IMR-90 (cell line): Measurements from ENCODE around the gene ITPR2. TPM values are rescaled to one million over a fixed set of nuclear protein-coding genes. Genes with fewer than 3 reads are reported as not detected.

ENCODE experiments used
- ATAC-seq: fragments of 200-7000 bp; cut with Tn5 transposase; 2 replicates; pipeline ENCODE4 v1.9.1; 2020; ENCODE audit warnings: low read depth, mild to moderate bottlenecking, moderate library complexity
- BruUV-seq: library from RNA; stranded (reverse); fragments of 400-500 nt; replicated peaks from 2 replicates; lab custom pipeline; 2021; lab: Mats Ljungman, UMichigan
- CTCF ChIA-PET: fragments of 300-600 bp; formaldehyde crosslinking; extraction: SDS; loops from one replicate; lab custom pipeline; 2021; ENCODE audit warnings: antibody characterized with exemption; lab: Yijun Ruan, JAX
- POLR2A ChIA-PET: fragments of 300-600 bp; sonication (Branson Sonifier 250); formaldehyde crosslinking; loops from one replicate; lab custom pipeline; 2022; ENCODE audit warnings: antibody characterized with exemption; ENCODE audit not compliant: unreplicated experiment; lab: Charles Lee
- DNase-seq: peaks from one replicate; pipeline ENCODE4 v3.0.0; 2013
- H2AFZ ChIP-seq: replicated peaks from 2 replicates; pipeline ENCODE3; 2013; ENCODE audit warnings: low read length, mild to moderate bottlenecking; ENCODE audit not compliant: poor library complexity
- H2AK5ac ChIP-seq: 2 replicates; pipeline ENCODE4 v1.6.1; 2013; ENCODE audit warnings: low read depth, low read length, inconsistent platforms
- H2AK9ac ChIP-seq: replicated peaks from 2 replicates; pipeline ENCODE3; 2013; ENCODE audit warnings: mild to moderate bottlenecking, low read depth, low read length, moderate library complexity; ENCODE audit not compliant: poor library complexity
- H2BK120ac ChIP-seq: 2 replicates; pipeline ENCODE4 v1.6.1; 2013; ENCODE audit warnings: low read depth, low read length, inconsistent platforms
- H2BK15ac ChIP-seq: 3 replicates; pipeline ENCODE4 v1.6.1; 2013; ENCODE audit warnings: low read depth, low read length, inconsistent platforms
- H2BK20ac ChIP-seq: 2 replicates; pipeline ENCODE4 v1.6.1; 2013; ENCODE audit warnings: low read depth, mild to moderate bottlenecking, inconsistent platforms, low read length, moderate library complexity
- H2BK5ac ChIP-seq: 2 replicates; pipeline ENCODE4 v1.6.1; 2013; ENCODE audit warnings: mild to moderate bottlenecking, low read depth, low read length, inconsistent platforms; ENCODE audit not compliant: poor library complexity, severe bottlenecking
- H3K14ac ChIP-seq: replicated peaks from 2 replicates; pipeline ENCODE4 v1.6.1; 2013; ENCODE audit warnings: low read depth, low read length, inconsistent platforms
- H3K18ac ChIP-seq: 2 replicates; pipeline ENCODE4 v1.6.1; 2013; ENCODE audit warnings: low read depth, low read length, control low read depth
- H3K23ac ChIP-seq: 2 replicates; pipeline ENCODE4 v1.6.1; 2013; ENCODE audit warnings: low read depth, low read length, inconsistent platforms
- H3K27ac ChIP-seq: 2 replicates; pipeline ENCODE4 v1.5.1; 2013; ENCODE audit warnings: mild to moderate bottlenecking, control low read depth, low read length; ENCODE audit not compliant: insufficient read depth
- H3K27me3 ChIP-seq: 2 replicates; pipeline ENCODE4 v1.6.1; 2013; ENCODE audit warnings: low read length; ENCODE audit not compliant: control insufficient read depth, insufficient read depth
- H3K36me3 ChIP-seq: 2 replicates; pipeline ENCODE4 v1.6.1; 2013; ENCODE audit warnings: low read length, mixed read lengths; ENCODE audit not compliant: control insufficient read depth, insufficient read depth
- H3K4ac ChIP-seq: 2 replicates; pipeline ENCODE4 v1.6.1; 2013; ENCODE audit warnings: low read depth, low read length, inconsistent platforms
- H3K4me1 ChIP-seq: 2 replicates; pipeline ENCODE4 v1.6.1; 2013; ENCODE audit warnings: low read length, mixed read lengths; ENCODE audit not compliant: control insufficient read depth, insufficient read depth
- H3K4me2 ChIP-seq: 2 replicates; pipeline ENCODE4 v1.6.1; 2013; ENCODE audit warnings: low read depth, mild to moderate bottlenecking, control low read depth, low read length, moderate library complexity
- H3K4me3 ChIP-seq: 2 replicates; pipeline ENCODE4 v1.5.1; 2013; ENCODE audit warnings: low read depth, mild to moderate bottlenecking, control low read depth, low read length, moderate library complexity; ENCODE audit not compliant: insufficient read depth
- H3K56ac ChIP-seq: 2 replicates; pipeline ENCODE4 v1.6.1; 2013; ENCODE audit warnings: low read length, inconsistent platforms; ENCODE audit not compliant: insufficient read depth; ENCODE audit errors: extremely low read depth
- H3K79me1 ChIP-seq, 2 experiments: 2 replicates each; pipeline ENCODE4 v1.6.1; 2013; ENCODE audit warnings: low read length in 2 of 2, inconsistent platforms in 1 of 2, low read depth in 1 of 2
- H3K9ac ChIP-seq: 2 replicates; pipeline ENCODE4 v1.6.1; 2013; ENCODE audit warnings: low read depth, low read length, control low read depth
- H3K9me1 ChIP-seq: 2 replicates; pipeline ENCODE4 v1.6.1; 2013; ENCODE audit warnings: low read length, inconsistent platforms; ENCODE audit not compliant: insufficient read depth
- H3K9me3 ChIP-seq: 2 replicates; pipeline ENCODE4 v1.6.1; 2013; ENCODE audit warnings: low read length; ENCODE audit not compliant: control insufficient read depth, insufficient read depth
- H4K20me1 ChIP-seq: 2 replicates; pipeline ENCODE4 v1.6.1; 2013; ENCODE audit warnings: low read length, inconsistent platforms; ENCODE audit not compliant: insufficient read depth
- H4K5ac ChIP-seq: 2 replicates; pipeline ENCODE4 v1.6.1; 2013; ENCODE audit warnings: mild to moderate bottlenecking, low read depth, low read length, control low read depth
- H4K8ac ChIP-seq, 2 experiments: 2 replicates each; pipeline ENCODE4 v1.6.1; 2013; ENCODE audit warnings: low read depth in 2 of 2, low read length in 2 of 2, control low read depth in 1 of 2, inconsistent platforms in 1 of 2
- H4K91ac ChIP-seq: 2 replicates; pipeline ENCODE4 v1.6.1; 2013; ENCODE audit warnings: low read depth, low read length, inconsistent platforms; ENCODE audit not compliant: insufficient read depth
- BHLHE40 ChIP-seq: fragments of 150-350 bp; IDR thresholded peaks from 2 replicates; pipeline ENCODE4 v1.6.1; 2016; ENCODE audit warnings: mild to moderate bottlenecking, low read depth, low read length
- CEBPB ChIP-seq: IDR thresholded peaks from 2 replicates; pipeline ENCODE4 v1.6.1; 2012; ENCODE audit warnings: low read depth, low read length, improper control_type of control experiment
- CTCF ChIP-seq: conservative IDR thresholded peaks from 2 replicates; pipeline ENCODE4 v1.5.1; 2012; ENCODE audit warnings: mild to moderate bottlenecking, low read depth, low read length, improper control_type of control experiment
- FOS ChIP-seq: fragments of 150-350 bp; IDR thresholded peaks from 2 replicates; pipeline ENCODE4 v1.6.1; 2016; ENCODE audit warnings: low read depth, low read length
- MAFK ChIP-seq: IDR thresholded peaks from 2 replicates; pipeline ENCODE4 v1.6.1; 2012; ENCODE audit warnings: low read depth, low read length, improper control_type of control experiment
- MAZ ChIP-seq: IDR thresholded peaks from 2 replicates; pipeline ENCODE4 v1.6.1; 2012; ENCODE audit warnings: low read depth, mild to moderate bottlenecking, low read length, improper control_type of control experiment, moderate library complexity, borderline replicate concordance
- MXI1 ChIP-seq: IDR thresholded peaks from 2 replicates; pipeline ENCODE4 v1.6.1; 2012; ENCODE audit warnings: low read depth, mild to moderate bottlenecking, low read length, moderate library complexity, borderline replicate concordance
- NFE2L2 ChIP-seq: fragments of 150-350 bp; IDR thresholded peaks from 2 replicates; pipeline ENCODE4 v1.6.1; 2016; ENCODE audit warnings: low read depth, mild to moderate bottlenecking, low read length
- POLR2A ChIP-seq: IDR thresholded peaks from 2 replicates; pipeline ENCODE4 v1.6.1; 2012; ENCODE audit warnings: mild to moderate bottlenecking, low read depth, low read length
- RAD21 ChIP-seq: IDR thresholded peaks from 2 replicates; pipeline ENCODE4 v1.6.1; 2012; ENCODE audit warnings: low read length, improper control_type of control experiment
- RCOR1 ChIP-seq: IDR thresholded peaks from 2 replicates; pipeline ENCODE4 v1.6.1; 2012; ENCODE audit warnings: mild to moderate bottlenecking, low read length, improper control_type of control experiment; ENCODE audit not compliant: insufficient replicate concordance
- RFX5 ChIP-seq: IDR thresholded peaks from 2 replicates; pipeline ENCODE4 v1.8.0; 2012; ENCODE audit warnings: low read depth, mild to moderate bottlenecking, low read length, moderate library complexity
- USF2 ChIP-seq: fragments of 150-350 bp; IDR thresholded peaks from 2 replicates; pipeline ENCODE4 v1.6.1; 2017; ENCODE audit warnings: mild to moderate bottlenecking, antibody characterized with exemption, low read length, low read depth
- WGBS, 2 experiments: methylation state at CpG; one replicate each; pipeline versions ENCODE4 v1.1.5 to v1.1.7; 2013; ENCODE audit warnings: missing lambda C conversion rate in 2 of 2; ENCODE audit not compliant: insufficient read length in 1 of 2; ENCODE audit errors: extremely low coverage in 2 of 2; 5-methylcytosine and 5-hydroxymethylcytosine counted together
- dilution Hi-C: fragments of 300-500 bp; cut with HindIII; formaldehyde crosslinking; loops from one replicate; pipeline ENCODE4 v1.14.3; 2018; ENCODE audit warnings: low sequenced_read_pairs; ENCODE audit not compliant: unreplicated experiment
- in situ Hi-C: fragments of 300-500 bp; cut with MboI; formaldehyde crosslinking; loops from 3 replicates; pipeline ENCODE4 v1.14.3; 2019; ENCODE audit warnings: low sequenced_read_pairs, inconsistent platforms, mixed read lengths
- intact Hi-C: fragments of 100-400 bp; cut with micrococcal nuclease; formaldehyde crosslinking; loops from 2 replicates; pipeline ENCODE4 v1.10.0; 2022
- polyA plus RNA-seq, 3 experiments: library from polyadenylated mRNA; depleted of rRNA; stranded (reverse); fragments of >200 nt; gene quantifications; 2 replicates each; pipeline ENCODE4 v1.2.3, GENCODE V29; 2012; ENCODE audit warnings: low replicate concordance in 1 of 3
- total RNA-seq: library from RNA; depleted of rRNA; stranded (reverse); fragments of >200 nt; gene quantifications from 2 replicates; pipeline ENCODE4 v1.2.3, GENCODE V29; 2012

The ITPR2 gene
- total and polyA plus RNA-seq, 2 of the 4 experiments (the other 2 are of a cell fraction), result 1.2 to 9.0 TPM

DNA sequence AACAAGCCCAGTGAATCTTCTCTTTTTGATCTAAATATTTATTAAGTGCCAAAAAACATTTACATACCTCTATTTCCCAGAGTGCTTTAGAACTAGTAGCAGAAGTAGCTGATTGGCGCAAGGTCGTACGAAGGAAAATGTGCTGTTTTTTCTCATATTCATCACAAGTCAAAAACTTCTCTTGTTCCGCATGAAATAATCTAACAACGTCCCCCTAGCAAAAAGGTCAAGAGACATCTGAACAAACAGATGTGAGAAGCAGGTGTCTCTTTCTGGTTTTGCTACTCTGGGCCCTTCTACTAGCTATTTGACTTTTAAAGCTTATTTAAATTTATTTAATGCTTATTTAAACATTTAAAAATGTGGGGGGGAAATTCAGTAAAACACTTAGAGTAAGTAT is 117.8 kb downstream of the ITPR2 start:
- Histone ChIP-seq H2AK5ac (no peak overlapping the region), H3K4me2 (no peak overlapping the region), H3K9me3 (no peaks in the 10 kb centered on the region), H3K14ac (no peak overlapping the region), H3K9ac (no peak overlapping the region), H3K23ac (no peak overlapping the region), H2BK5ac (no peak overlapping the region), H3K56ac (no peak overlapping the region), H4K91ac (no peak overlapping the region), H3K27me3 (no peaks in the 10 kb centered on the region), H2AK9ac (no peak overlapping the region), H3K36me3 (no peaks in the 10 kb centered on the region), H4K20me1 (no peaks in the 10 kb centered on the region), H3K4me3 (no peak overlapping the region), H2BK15ac (no peak overlapping the region), H2AFZ (no peak overlapping the region), H4K8ac (no peak overlapping the region), H2BK120ac (no peak overlapping the region), H4K5ac (no peak overlapping the region), H3K4ac (no peak overlapping the region), H2BK20ac (no peak overlapping the region), H3K79me1 (no peaks in the 10 kb centered on the region), H3K18ac (no peak overlapping the region), H3K27ac (no peak overlapping the region), H3K9me1 (no peaks in the 10 kb centered on the region; the same call in 1 of the 2 replicates), H3K4me1 (no peaks in the 10 kb centered on the region)
- in situ Hi-C loops (no loop called here), intact Hi-C loops (no loop called here), dilution Hi-C loops (no loop called here)
- WGBS, 2 experiments, result 80% methylated on average over 2 of the region's 5 CpGs; no CpG with 5 or more reads in 1 of the 2 experiments
- ChIA-PET POLR2A (no interaction called here), CTCF (interaction anchor here (1.4 kb wide), 1 partner anchor 170 kb away, joined by 3 read pairs; no protein-coding TSS in a partner anchor)
- no TSS peak for BruUV-seq
- DNase-seq (no peak), ATAC-seq (no peak)
- no peak for TF ChIP-seq RFX5
- TF ChIP-seq FOS, result no peak
- TF ChIP-seq RAD21, result no peak
- no peak for TF ChIP-seq BHLHE40
- no peak for TF ChIP-seq RCOR1
- TF ChIP-seq CEBPB, result no peak
- no peak for TF ChIP-seq POLR2A
- no peak for TF ChIP-seq NFE2L2
- TF ChIP-seq CTCF, result no peak
- TF ChIP-seq MAFK, result no peak
- no peak for TF ChIP-seq MAZ
- TF ChIP-seq MXI1, result no peak
- TF ChIP-seq USF2, result no peak
